ENCODE measurements around the gene CASKIN2.

The CASKIN2 gene

DNA sequence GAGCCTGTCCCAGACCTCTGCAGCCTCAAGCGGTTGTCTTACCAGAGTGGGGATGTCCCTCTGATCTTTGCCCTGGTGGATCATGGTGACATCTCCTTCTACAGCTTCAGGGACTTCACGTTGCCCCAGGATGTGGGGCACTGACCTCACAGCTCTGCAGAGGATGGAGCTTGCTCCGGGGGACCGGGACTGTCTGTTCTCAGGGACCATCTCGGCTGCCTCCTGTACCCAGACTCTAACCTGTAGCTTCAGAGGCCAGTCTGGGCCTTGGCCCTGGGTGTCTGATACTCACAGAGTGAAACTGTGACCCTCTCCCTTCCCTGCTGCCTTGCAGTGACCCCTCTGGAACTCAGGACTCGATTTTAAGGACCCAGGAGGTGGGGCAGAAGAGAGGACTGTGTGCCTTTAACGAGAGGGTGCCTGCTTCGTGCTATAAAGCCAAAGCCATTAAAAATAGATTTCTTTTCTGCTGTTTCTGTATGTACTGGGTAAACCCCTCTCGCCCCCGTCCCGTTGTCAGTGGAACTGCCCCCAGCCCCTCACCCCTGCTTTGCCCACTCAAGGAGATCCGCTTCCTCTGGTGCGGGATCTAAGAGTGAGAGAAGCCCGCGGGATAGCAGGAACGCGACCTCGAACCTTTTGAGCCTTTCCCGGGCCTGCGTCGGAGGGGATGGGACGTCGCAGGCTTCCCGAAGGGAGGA is 9.1 kb upstream of the CASKIN2 start:
- H3F3A ChIP-seq (ENCODE audit: insufficient read depth, low read length), result 0 out of 2 replicates have a peak, but pooled peaks cover 3% of the 10 kb centered on the region
- no peaks in the 10 kb centered on the region for H3K27me3 ChIP-seq (replicated peaks; ENCODE audit: insufficient read depth, low read length)
- TF ChIP-seq EZH2 (optimal IDR thresholded peaks at IDR 0.05; ENCODE audit: low read depth, low read length) (no peak), EZH2phosphoT487 (IDR thresholded peaks at IDR 0.05; ENCODE audit: low read length) (no peak)
- TF ChIP-seq, protein P1, sequence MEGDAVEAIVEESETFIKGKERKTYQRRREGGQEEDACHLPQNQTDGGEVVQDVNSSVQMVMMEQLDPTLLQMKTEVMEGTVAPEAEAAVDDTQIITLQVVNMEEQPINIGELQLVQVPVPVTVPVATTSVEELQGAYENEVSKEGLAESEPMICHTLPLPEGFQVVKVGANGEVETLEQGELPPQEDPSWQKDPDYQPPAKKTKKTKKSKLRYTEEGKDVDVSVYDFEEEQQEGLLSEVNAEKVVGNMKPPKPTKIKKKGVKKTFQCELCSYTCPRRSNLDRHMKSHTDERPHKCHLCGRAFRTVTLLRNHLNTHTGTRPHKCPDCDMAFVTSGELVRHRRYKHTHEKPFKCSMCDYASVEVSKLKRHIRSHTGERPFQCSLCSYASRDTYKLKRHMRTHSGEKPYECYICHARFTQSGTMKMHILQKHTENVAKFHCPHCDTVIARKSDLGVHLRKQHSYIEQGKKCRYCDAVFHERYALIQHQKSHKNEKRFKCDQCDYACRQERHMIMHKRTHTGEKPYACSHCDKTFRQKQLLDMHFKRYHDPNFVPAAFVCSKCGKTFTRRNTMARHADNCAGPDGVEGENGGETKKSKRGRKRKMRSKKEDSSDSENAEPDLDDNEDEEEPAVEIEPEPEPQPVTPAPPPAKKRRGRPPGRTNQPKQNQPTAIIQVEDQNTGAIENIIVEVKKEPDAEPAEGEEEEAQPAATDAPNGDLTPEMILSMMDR (IDR thresholded peaks at IDR 0.05; ENCODE audit: low read length), result no peak
- no peak for DNase-seq
- H3K9me2 ChIP-seq (replicated peaks; ENCODE audit: insufficient read depth, low read length), result no peaks in the 10 kb centered on the region
- H3K36me3 ChIP-seq (replicated peaks; ENCODE audit: insufficient read depth, low read length), result no peaks in the 10 kb centered on the region
- H2AFZ ChIP-seq (ENCODE audit: low read length), result peak overlapping the region; percentile 100; the same call in 1 of the 2 replicates
- H3K9ac ChIP-seq (ENCODE audit: low read length), result peak overlapping the region; percentile 85; the same call in 1 of the 2 replicates
- H3K9me3 ChIP-seq (replicated peaks; ENCODE audit: insufficient read depth, low read length), result no peaks in the 10 kb centered on the region
- H3K79me2 ChIP-seq (ENCODE audit: low read length), result no peaks in the 10 kb centered on the region
- peak overlapping the region; percentile 82 for H3K4me2 ChIP-seq (ENCODE audit: low read depth, low read length)
- peaks cover 11% of the 10 kb centered on the region for H3K4me1 ChIP-seq (ENCODE audit: low read length)
- H3K4me3 ChIP-seq (ENCODE audit: low read length), result peak overlapping the region; percentile 96
- H3K27ac ChIP-seq (ENCODE audit: low read length), result no peak overlapping the region
- no peaks in the 10 kb centered on the region for H4K20me1 ChIP-seq (ENCODE audit: insufficient read depth, low read length)

DNA sequence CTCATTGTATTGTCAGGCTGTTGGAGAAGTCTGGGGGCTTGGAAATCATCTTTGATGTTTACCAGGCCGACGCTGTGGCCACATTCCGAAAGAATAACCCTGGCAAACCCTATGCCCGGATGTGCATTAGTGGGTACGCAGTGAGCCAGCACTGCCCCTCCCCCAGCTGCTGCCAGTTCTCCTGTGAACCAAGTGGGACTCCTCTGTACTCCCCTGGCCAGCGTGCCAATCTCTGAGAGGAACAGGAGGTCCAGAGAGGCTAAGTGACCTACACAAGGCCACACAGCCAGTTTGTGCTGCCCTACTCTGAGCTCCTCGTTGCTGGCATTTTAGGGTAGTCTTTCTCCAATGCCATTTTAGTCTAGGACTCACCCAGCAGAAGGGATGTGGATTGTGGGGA is 8.3 kb upstream of the CASKIN2 start:
- Histone ChIP-seq H3K36me3 (replicated peaks; ENCODE audit: insufficient read depth, low read length) (no peaks in the 10 kb centered on the region), H3K79me2 (ENCODE audit: low read length) (no peaks in the 10 kb centered on the region), H3K4me1 (ENCODE audit: low read length) (peaks cover 11% of the 10 kb centered on the region), H3K9me3 (replicated peaks; ENCODE audit: insufficient read depth, low read length) (no peaks in the 10 kb centered on the region), H4K20me1 (ENCODE audit: insufficient read depth, low read length) (no peaks in the 10 kb centered on the region), H3F3A (ENCODE audit: insufficient read depth, low read length) (peaks cover 7% of the 10 kb centered on the region; the same call in 1 of the 2 replicates), H3K27me3 (replicated peaks; ENCODE audit: insufficient read depth, low read length) (no peaks in the 10 kb centered on the region), H3K4me2 (ENCODE audit: low read depth, low read length) (no peak overlapping the region), H3K4me3 (ENCODE audit: low read length) (no peak overlapping the region), H3K27ac (ENCODE audit: low read length) (no peak overlapping the region), H2AFZ (ENCODE audit: low read length) (no peak overlapping the region), H3K9me2 (replicated peaks; ENCODE audit: insufficient read depth, low read length) (no peaks in the 10 kb centered on the region), H3K9ac (ENCODE audit: low read length) (no peak overlapping the region)
- TF ChIP-seq, protein P1 (IDR thresholded peaks at IDR 0.05; ENCODE audit: low read length), result no peak
- no peak for TF ChIP-seq EZH2 (optimal IDR thresholded peaks at IDR 0.05; ENCODE audit: low read depth, low read length)
- TF ChIP-seq EZH2phosphoT487 (IDR thresholded peaks at IDR 0.05; ENCODE audit: low read length), result no peak
- no peak for DNase-seq

- TF ChIP-seq EZH2phosphoT487 (IDR thresholded peaks at IDR 0.05; ENCODE audit: low read length), result no peak
- no peak for TF ChIP-seq EZH2 (optimal IDR thresholded peaks at IDR 0.05; ENCODE audit: low read depth, low read length)
- TF ChIP-seq, protein P1 (IDR thresholded peaks at IDR 0.05; ENCODE audit: low read length), result no peak
- Histone ChIP-seq H3K27me3 (replicated peaks; ENCODE audit: insufficient read depth, low read length) (no peaks in the 10 kb centered on the region), H3K4me2 (ENCODE audit: low read depth, low read length) (no peak overlapping the region), H4K20me1 (ENCODE audit: insufficient read depth, low read length) (no peaks in the 10 kb centered on the region), H3K9me2 (replicated peaks; ENCODE audit: insufficient read depth, low read length) (no peaks in the 10 kb centered on the region), H3F3A (ENCODE audit: insufficient read depth, low read length) (peaks cover 7% of the 10 kb centered on the region; the same call in 1 of the 2 replicates), H3K4me1 (ENCODE audit: low read length) (peaks cover 25% of the 10 kb centered on the region), H3K27ac (ENCODE audit: low read length) (no peak overlapping the region), H3K9ac (ENCODE audit: low read length) (no peak overlapping the region), H3K36me3 (replicated peaks; ENCODE audit: insufficient read depth, low read length) (no peaks in the 10 kb centered on the region), H3K79me2 (ENCODE audit: low read length) (peaks cover 15% of the 10 kb centered on the region), H3K4me3 (ENCODE audit: low read length) (no peak overlapping the region), H2AFZ (ENCODE audit: low read length) (no peak overlapping the region), H3K9me3 (replicated peaks; ENCODE audit: insufficient read depth, low read length) (no peaks in the 10 kb centered on the region)
- DNase-seq, result no peak
These were observed 6.8 kb upstream of the CASKIN2 start for GRCh38 chr17:75521951-75522727.

Measured in MM.1S (cell line).